Activated naive CD4-positive, alpha-beta T cell treated with Interleukin-2 at 50 U/mL for 16 hours (primary cell): Measurements from ENCODE around the gene DGUOK.
"Not testable (repeated sequence)": the region's sequence is repeated elsewhere in the genome, so short reads cannot be mapped to it uniquely, and the experiment has no call there.

Source experiments
- DNase-seq: peaks from one replicate; pipeline ENCODE4 v3.0.0-alpha.2; 2020

DGUOK gene

GRCh38 chr2:73926493-73927327 is at the start of gene DGUOK:
Gene DGUOK, plus strand, starts transcription at chr2:73926880. Its CDS starts 31 bp downstream, at chr2:73926911.
- peak; percentile 96 for DNase-seq

DNA sequence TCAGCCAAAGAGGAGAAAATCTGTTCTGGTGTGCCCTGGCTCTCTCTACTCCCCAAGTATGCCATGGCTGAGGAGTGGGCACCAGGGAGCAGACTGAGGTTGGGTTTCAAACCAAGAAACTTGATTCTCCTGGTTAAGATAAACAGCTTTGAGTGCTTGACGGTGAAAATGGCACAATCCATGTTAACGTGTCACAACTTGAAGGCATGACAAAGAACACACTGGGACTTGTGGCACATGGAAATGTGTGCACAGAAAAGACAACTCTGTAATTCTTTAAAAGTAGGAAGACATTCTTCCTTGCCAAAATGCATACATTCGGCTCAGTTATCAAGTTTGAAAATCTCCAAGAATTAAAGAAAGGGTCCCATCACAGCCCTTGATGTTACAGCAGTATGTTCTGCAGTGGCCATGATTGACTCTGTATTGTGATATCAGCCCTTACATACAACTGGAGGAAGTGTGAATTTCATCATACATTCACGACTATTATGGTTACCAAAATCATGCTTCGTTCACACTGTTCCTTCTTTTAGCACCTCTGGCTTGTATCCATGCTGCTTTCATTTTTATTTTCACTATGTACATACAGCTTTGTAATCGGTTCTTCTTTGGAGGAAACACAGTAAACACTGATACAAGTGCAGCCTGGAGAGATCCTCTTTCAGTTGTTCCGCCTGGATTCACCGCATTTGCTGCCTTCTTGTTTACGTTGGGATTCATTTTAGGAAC is 49.4 kb upstream of the DGUOK start:
- DNase-seq = no peak

GRCh38 chr2:73877984-73878383 is 48.7 kb upstream of the DGUOK start:
- DNase-seq = not testable (repeated sequence)

DNA sequence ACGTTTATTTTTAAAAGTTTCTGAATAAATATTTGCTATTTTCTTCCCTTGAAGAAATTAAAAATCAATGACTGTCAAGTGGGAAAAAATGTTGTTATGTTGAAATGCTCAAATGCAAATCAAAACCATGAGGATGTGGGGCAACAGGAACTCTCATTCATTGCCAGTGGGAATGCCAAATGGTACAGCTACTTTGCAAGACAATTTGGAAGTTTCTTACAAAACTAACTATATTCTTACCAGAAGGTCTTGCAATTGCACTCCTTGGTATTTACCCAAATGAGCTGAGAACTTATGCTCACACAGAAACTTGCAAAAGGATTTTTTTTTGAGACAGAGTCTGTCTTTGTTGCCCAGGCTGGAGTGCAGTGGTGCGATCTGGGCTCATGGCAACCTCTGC is 41.3 kb upstream of the DGUOK start:
- DNase-seq = no peak

DNA sequence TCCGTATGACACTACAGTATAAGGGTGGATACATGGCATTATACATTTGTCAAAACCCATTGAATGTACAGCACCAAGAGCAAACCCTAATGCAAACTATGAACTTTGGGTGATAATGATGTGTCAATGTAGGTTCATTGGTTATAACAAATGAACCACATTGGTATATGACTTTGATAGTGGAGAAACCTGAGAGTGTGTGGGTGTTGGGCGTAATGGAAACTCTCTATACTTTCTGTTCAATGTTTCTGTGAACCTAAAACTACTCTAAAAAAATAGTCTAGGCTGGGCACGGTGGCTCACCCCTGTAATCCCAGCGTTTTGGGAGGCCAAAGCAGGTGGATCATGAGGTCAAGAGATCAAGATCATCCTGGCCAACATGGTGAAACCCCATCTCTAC is 40.3 kb upstream of the DGUOK start:
- peak; percentile 41 for DNase-seq

DNA sequence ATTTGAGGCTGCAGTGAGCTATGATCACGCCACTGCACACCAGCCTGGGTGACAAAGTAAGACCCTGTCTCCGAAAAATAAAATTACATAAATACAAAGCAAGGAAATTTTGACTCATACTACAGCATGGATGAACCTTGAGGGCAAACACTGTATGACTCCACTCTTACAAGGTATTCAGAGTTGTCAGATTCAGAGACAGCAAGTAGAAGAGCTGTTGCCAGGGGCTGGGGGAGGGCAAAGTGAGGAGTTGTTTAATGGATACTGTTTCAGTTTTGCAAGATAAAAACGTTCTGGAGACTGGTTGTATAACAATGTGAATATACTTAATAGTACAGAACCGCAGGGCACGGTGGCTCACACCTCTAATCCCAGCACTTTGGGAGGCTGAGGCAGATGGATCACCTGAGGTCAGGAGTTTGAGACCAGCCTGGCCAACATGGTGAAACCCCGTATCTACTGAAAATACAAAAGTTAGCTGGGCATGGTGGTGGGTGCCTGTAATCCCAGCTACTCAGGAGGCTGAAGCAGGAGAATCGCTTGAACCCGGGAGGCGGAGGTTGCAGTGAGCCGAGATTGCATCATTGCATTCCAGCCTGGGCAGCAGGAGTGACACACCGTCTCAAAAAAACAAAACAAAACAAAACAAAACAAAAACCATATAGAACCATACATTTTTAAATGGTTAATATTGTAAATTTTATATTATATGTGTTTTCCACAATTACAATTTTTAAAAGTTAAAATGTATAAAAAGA is 38.9 kb upstream of the DGUOK start:
- DNase-seq = not testable (repeated sequence)

- no peak for DNase-seq
Measured at GRCh38 chr2:73888388-73888787, 38.3 kb upstream of the DGUOK start.

DNA sequence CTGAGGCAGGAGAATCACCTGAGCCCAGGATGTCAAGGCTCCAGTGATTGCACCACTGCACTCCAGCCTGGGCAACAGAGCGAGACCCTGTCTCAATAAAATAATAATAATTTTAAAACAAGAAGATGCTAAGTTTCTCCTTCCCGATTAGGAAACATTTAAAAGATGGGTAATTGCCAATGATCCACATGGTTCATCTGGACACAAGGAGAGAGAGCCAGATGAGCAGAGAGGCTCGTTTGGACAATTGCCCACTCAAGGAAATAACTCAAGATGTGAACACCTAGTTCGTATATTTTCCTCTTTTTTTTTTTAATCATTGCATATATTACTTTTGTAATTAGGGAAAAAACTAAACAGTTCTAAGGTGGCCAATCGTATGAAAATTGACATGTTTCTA is 37.5 kb upstream of the DGUOK start:
- DNase-seq = no peak

GRCh38 chr2:73890301-73891092 is 36.2 kb upstream of the DGUOK start:
- DNase-seq = no peak

DNA sequence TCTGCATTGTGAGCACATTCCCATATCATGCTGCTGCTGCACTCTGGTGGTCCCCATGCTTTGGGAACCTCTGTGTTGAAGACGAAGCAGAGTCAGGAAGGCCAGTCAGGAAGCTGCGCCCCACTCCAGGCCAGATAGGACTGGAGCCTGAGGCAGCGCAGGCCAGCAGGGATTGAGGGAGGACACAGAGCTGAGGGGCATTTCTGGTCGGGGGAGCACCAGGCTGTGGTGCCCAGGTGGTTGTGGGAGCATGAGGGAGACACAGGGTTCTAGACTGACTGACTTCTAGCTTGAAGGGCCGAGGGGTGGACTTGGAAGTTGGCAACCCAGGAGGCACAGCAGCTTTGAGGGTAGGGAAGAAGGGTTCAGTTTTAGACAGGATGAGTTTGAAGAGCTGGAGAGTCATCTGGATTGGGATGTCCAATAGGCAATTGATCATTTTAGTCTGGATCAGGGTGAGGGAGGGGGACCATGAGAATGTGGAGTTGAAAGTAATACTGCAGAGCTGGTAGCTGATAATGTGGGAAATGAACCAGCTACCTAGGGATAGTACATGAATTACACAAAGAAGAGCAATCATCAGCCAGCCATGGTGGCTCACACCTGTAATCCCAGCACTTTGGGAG is 35.3 kb upstream of the DGUOK start:
- DNase-seq = no peak

GRCh38 chr2:73892631-73893329 is 33.9 kb upstream of the DGUOK start, which contains the start of gene ACTG2:
Gene ACTG2, plus strand, starts transcription at chr2:73893008. Its CDS starts 8,304 bp downstream, at chr2:73901312.
- DNase-seq = no peak

- no peak for DNase-seq
Measured at GRCh38 chr2:73893764-73894474, 32.8 kb upstream of the DGUOK start.

DNA sequence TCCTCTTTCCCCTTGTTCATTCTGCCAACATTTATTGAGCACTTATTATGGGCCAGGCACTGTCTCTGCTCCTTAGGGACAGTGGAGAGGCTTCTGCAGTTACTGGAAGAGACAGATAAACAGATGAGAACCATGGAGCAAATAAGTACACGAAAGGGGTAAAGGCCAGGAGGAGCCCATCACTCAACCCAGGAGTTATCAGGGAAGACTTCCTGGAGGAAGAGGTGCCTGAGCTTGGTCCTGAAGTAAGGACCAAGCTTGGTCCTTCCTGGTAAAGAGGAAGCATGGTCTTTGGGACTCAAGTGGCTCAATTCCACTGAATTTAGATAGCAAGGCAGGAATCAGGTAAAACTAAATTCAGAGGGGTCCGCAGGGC is 32.2 kb upstream of the DGUOK start:
- DNase-seq = no peak

GRCh38 chr2:73894877-73895276 is 31.8 kb upstream of the DGUOK start:
- no peak for DNase-seq

DNA sequence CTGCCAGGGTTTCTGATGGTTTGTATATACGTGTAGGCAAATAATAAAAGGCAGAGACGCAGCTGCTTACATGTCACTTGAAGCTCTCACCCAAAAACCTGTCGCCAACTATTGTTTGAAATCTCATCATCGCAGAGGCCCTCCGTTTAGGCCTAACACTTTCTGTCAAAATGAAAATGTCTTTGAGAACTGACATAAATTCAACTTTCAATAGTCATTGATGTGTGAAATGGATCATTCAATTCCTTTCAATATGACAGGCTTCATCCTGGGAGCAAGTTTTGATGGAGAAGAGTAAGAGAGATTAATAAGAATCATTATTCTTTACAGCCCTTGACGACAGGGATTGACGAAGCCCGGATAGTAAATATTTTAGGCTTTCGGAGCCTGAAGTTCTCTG is 31.2 kb upstream of the DGUOK start:
- no peak for DNase-seq

GRCh38 chr2:73896362-73897239 is 30.1 kb upstream of the DGUOK start:
- DNase-seq = no peak

GRCh38 chr2:73897240-73897583 is 29.5 kb upstream of the DGUOK start:
- DNase-seq = no peak

- no peak for DNase-seq
Measured at GRCh38 chr2:73897934-73898333, 28.7 kb upstream of the DGUOK start.

- DNase-seq = no peak
Measured at GRCh38 chr2:73899801-73900336, 26.8 kb upstream of the DGUOK start.

DNA sequence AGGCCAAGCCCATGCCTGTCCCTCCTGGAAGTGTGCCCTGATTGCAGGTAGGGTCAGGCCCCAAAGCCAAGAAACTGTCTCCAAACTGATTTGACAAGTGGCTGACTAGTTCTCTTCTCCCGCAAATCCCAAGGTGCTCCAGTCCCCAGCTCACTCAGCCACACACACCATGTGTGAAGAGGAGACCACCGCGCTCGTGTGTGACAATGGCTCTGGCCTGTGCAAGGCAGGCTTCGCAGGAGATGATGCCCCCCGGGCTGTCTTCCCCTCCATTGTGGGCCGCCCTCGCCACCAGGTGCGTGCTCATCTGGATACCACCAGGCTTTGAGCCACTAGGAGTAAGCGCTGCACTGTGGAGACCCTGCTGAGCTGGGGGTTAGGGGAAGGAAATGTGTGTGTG is 25.5 kb upstream of the DGUOK start:
- DNase-seq = no peak
